Ecto neural progenitor cell (in vitro differentiated cells): Measurements from ENCODE around the gene CDKN2AIP.

Source experiments
- DNase-seq: peaks from one replicate; pipeline ENCODE4 v3.0.0-alpha.2; 2018; ENCODE audit warnings: low spot score

CDKN2AIP gene, protein sequence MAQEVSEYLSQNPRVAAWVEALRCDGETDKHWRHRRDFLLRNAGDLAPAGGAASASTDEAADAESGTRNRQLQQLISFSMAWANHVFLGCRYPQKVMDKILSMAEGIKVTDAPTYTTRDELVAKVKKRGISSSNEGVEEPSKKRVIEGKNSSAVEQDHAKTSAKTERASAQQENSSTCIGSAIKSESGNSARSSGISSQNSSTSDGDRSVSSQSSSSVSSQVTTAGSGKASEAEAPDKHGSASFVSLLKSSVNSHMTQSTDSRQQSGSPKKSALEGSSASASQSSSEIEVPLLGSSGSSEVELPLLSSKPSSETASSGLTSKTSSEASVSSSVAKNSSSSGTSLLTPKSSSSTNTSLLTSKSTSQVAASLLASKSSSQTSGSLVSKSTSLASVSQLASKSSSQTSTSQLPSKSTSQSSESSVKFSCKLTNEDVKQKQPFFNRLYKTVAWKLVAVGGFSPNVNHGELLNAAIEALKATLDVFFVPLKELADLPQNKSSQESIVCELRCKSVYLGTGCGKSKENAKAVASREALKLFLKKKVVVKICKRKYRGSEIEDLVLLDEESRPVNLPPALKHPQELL

GRCh38 chr4:183444214-183445096 lies at the start of gene CDKN2AIP:
TSS of gene CDKN2AIP (plus strand) at chr4:183444636. CDS start at chr4:183444798, 162 bp downstream.
- DNase-seq: peak; percentile 96

DNA sequence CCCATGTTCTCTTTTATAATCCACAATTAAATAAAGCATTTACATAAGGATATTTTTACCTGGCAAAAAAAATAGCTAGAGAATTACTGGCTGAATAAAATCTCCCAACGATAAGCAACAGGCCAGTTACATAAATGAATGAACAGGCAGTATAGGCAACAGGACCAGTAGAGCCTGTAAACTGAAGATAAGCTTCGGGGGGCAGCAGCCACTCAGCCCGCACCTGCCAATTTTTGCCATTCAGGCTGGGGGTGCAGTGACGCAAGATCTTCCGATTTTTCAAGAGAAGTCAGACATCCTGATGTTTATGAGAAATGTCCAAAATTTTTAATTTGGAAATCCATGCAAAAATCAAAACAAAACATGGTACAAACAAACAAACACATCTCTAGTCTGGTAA lies 49.0 kb upstream of the CDKN2AIP start:
- no peak for DNase-seq

- DNase-seq: no peak
Observed at GRCh38 chr4:183396227-183396637, 48.2 kb upstream of the CDKN2AIP start.

DNA sequence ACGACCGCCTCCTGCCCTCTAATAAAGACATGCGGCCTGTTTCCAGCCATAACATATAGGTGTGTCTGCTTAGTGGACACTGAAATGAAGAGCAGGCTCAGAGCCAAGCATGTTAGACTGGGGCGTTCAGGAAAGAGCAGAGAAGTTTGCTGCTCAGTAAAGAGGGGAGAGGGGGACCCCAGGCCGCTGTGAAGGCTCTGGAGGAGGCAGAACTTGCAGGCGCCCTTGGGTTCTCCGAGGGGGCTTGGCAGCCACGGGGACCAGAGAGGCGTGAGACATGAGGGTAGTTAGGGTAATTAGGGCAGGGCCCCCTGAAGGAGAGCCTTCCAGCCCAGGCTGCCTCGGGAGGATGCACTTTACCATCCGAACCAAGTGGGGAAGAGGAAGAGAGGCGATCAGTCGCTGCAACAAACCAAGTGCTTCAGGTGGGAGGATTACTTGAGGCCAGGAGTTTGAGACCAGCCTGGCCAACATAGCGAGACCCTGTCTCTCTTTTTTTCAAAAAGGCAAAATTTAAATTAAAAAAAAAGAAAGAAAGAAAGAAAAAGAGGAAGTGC lies 46.6 kb upstream of the CDKN2AIP start:
- no peak for DNase-seq

DNA sequence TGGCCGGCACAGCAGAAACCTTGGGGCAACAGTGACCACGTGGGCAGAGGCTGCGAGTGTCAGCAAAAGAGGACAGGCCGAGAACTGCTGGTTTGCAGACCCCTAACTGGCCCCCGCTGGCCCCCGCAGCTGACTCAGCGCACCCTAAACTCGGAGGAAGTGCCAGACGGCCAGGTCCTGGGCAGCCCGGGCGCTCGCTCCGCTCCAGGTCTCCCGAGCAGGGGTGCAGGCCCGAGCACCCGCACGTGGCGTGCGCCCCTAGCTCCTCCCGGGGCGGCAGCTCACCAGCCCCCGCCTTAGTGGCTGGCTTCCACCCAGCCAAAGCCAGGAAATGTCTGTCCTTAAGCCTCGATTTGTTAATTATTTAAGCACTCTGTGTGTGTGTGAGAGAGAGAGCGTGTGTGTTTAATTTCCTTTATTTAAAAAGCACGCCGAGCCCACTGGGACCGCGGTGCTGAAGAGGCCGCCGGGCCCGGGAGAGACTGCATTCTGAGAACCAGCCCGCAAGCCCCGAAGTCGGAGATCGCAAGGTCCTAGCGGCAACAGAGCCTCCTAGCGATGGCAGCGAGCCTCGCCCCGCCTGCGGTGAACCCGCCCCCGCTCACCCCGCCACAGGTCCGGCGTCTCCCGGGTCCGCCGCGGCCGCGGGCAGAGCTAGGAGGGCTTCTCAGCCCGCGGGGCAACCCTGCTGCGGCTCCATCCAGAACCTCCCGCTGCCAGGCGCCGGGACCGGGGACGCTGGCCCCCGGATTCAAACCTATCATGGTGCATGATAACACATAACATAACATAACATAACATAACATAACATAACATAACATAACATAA lies 45.9 kb upstream of the CDKN2AIP start:
- peak; percentile 85 for DNase-seq

DNA sequence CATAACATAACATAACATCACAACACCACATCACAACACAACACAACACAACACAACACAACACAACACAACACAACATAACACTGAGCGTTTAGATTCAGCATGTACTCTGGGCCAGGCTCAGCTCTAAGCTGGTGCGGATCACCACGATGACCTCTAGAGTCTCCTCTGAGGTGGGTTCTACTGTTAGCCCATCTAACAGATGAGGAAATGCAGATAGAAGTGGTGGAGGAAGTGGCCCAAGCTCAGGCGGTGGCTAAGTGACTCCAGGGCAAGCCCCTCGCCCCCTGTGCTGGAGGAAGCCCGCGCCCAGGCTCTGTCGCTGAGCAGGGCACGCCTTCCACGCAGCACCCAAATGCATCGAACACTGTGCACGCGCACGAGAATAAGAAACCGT lies 45.3 kb upstream of the CDKN2AIP start:
- DNase-seq: no peak

GRCh38 chr4:183399616-183400015 lies 44.8 kb upstream of the CDKN2AIP start:
- DNase-seq: no peak

DNA sequence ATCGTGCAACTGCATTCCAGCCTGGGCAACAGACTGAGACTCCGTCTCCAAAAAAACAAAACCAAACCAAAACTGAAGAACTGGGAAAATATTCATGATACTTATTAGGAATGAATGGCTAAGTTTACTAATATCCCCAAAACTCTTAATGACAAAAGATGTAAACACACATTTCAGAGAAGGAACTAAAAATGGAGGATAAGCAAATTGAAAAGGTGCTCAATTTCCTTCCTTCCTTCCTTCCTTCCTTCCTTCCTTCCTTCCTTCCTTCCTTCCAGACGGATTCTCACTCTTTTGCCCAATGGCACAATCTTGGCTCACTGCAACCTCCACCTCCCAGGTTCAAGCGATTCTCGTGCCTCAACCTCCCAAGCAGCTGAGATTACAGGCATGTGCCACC lies 44.4 kb upstream of the CDKN2AIP start:
- no peak for DNase-seq

DNA sequence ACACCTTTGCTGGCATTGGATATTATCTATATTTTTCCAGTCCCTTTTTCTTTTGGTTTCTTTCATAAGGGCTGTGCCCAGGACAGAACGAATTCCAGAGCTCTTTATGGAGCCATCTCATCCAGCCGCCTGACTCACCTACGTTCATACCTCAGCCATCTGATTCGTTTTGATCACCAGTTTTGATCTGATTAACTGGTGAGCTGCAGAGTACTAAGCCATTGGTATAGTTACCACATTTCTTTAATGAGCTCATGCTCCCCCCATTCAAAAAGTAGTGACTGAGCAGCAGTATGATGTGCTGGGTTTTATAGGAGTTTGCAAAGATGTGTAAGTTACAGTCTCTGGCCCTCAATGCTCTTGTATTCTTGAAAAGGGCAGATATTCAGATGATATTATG lies 43.0 kb upstream of the CDKN2AIP start:
- DNase-seq: no peak

GRCh38 chr4:183402771-183403170 lies 41.7 kb upstream of the CDKN2AIP start:
- no peak for DNase-seq

GRCh38 chr4:183403486-183403885 lies 41.0 kb upstream of the CDKN2AIP start:
- DNase-seq: no peak

DNA sequence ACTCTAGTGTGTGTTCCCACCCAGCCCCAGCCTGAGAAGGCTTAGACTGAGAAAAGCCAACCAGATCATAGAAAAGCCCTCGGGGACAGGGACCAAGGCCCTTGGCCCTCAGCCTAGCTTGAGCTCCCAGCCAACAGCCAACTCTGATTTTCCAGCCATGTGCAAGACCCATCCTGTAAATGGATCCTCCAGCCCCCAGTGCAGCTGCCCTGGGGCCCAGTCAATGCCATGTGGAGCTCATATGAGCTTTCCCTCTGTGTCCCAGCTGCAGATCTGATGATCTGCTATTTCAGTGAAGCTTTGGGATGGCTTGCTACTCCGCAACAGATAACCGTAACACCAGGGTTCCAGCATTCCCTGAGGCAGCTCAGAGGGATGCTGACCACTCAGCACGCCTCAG lies 40.5 kb upstream of the CDKN2AIP start:
- no peak for DNase-seq

DNA sequence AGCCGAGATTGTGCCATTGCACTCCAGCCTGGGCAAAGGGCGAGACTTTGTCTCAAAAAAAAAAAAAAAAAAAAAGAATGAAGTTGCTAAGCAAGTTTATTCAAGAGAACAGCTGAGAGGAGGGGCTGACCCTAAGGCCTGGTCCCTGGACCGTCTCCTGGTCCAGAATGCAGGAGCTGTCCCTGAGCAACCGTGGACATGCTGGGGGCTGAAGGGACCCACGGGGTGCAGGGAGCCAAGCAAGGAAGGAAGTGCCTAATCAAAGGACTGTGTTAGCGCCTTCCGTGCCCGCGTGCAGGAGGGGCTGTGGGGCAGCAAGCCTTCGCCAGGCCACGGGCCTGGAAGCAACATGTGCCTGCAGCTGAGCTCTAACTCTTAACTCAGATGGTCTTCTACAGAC lies 39.1 kb upstream of the CDKN2AIP start:
- DNase-seq: no peak

- peak; percentile 95 for DNase-seq
Observed at GRCh38 chr4:183407128-183407585, 37.3 kb upstream of the CDKN2AIP start.

DNA sequence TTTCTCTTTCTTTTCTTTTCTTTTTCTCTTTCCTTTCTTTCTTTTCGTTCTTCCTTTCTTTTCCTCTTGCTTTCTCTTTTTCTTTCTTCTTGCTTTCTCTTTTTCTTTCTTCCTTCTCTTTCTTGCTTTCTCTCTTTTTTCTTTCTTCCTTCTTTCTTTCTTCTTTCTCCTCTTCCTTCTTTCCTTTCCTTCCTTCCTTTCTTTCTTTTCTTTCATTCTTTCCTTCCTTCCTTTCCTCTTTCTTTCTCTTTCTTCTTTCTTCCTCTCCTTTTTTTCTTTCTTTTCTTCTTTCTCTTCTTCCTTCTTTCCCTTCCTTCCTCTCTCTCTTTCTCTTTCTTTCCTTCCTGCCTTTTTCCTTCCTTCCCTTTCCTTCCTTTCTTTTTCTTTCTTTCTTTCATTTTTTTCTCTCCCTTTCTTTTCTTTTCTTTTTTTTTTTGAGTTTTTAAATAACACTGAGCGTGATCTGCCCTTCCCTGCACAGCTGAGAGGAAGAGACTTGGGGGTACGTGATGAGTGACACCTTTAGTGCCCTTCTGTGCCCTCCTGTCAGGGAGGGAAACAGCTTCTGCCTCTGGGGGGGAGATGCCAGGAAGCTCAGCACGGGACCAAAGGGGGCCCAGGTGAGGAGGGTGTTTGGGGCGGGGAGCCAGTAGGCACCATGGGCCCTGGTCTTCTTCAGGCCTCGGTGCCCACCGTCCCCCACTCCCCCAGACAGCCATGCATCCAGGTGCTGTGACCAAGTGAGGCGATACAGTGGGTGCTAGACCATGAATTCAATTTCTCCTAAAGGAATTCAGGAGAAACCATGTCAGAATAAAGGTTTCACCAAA lies 36.6 kb upstream of the CDKN2AIP start:
- no peak for DNase-seq

- no peak for DNase-seq
Observed at GRCh38 chr4:183408796-183409195, 35.6 kb upstream of the CDKN2AIP start.

- no peak for DNase-seq
Observed at GRCh38 chr4:183409483-183409882, 35.0 kb upstream of the CDKN2AIP start.

GRCh38 chr4:183409934-183410333 lies 34.5 kb upstream of the CDKN2AIP start:
- DNase-seq: no peak

GRCh38 chr4:183411291-183411861 lies 33.1 kb upstream of the CDKN2AIP start:
- no peak for DNase-seq

- no peak for DNase-seq
Observed at GRCh38 chr4:183412821-183413220, 31.6 kb upstream of the CDKN2AIP start.
